Thyroid gland (tissue), 4 donors: ENCODE data around the gene CCDC83. TPM values are rescaled to one million over a fixed set of nuclear protein-coding genes. Genes with fewer than 3 reads are reported as not detected.

Experiments
- DNase-seq, 2 donors: peaks; one replicate each; pipeline ENCODE4 v3.0.0-alpha.2; 2019
- H3K27ac ChIP-seq, 3 donors: fragments of 200-600 bp; sonication (generic); 1 replicate in 2 of 3; 2 replicates in 1 of 3; pipeline ENCODE4 v1.5.1; 2016 to 2019; ENCODE audit warnings: mild to moderate bottlenecking in 1 of 3, moderate library complexity in 1 of 3
- H3K27me3 ChIP-seq: fragments of 200-600 bp; sonication (generic); one replicate; pipeline ENCODE4 v1.5.1; 2019
- H3K36me3 ChIP-seq, 2 donors: fragments of 200-600 bp; sonication (generic); one replicate each; pipeline ENCODE4 v1.5.1; 2016 to 2019
- H3K4me1 ChIP-seq, 2 donors: fragments of 200-600 bp; sonication (generic); one replicate each; pipeline ENCODE4 v1.5.1; 2017 to 2019
- H3K4me3 ChIP-seq, 3 donors: fragments of 200-600 bp; sonication (generic); replicated peaks in 1 of 3; 1 replicate in 2 of 3; 2 replicates in 1 of 3; pipeline ENCODE4 v1.5.1; 2016; ENCODE audit warnings: mild to moderate bottlenecking in 1 of 3
- H3K9me3 ChIP-seq: fragments of 200-600 bp; sonication (generic); one replicate; pipeline ENCODE4 v1.5.1; 2017
- CTCF ChIP-seq, 6 experiments: fragments of 200-600 bp in 3 of 6; fragments of 450-650 bp in 3 of 6; sonication (generic) in 3 of 6; IDR thresholded peaks; one replicate each; pipeline ENCODE4 v1.5.1; 2016 to 2019; ENCODE audit warnings: antibody characterized with exemption in 6 of 6, mild to moderate bottlenecking in 2 of 6, inconsistent platforms in 1 of 6, moderate library complexity in 1 of 6
- POLR2A ChIP-seq, 2 donors: fragments of 450-650 bp; IDR thresholded peaks; one replicate each; pipeline ENCODE4 v1.6.1; 2017; ENCODE audit warnings: antibody characterized with exemption in 2 of 2, mild to moderate bottlenecking in 2 of 2, moderate library complexity in 1 of 2
- WGBS, 2 donors: methylation state at CpG; one replicate each; pipeline ENCODE4 v1.1.5; 2017; 5-methylcytosine and 5-hydroxymethylcytosine counted together
- intact Hi-C: fragments of 100-400 bp; cut with DNase I; formaldehyde crosslinking; loops from one replicate; pipeline ENCODE4 v1.15.1; 2023
- total RNA-seq, 4 donors: library from RNA; depleted of rRNA; stranded (reverse); fragments of >200 nt; gene quantifications; one replicate each; pipeline ENCODE4 v1.2.3, GENCODE V29; 2016

The CCDC83 gene
- total RNA-seq, 4 donors from 2014 or later = not detected

DNA sequence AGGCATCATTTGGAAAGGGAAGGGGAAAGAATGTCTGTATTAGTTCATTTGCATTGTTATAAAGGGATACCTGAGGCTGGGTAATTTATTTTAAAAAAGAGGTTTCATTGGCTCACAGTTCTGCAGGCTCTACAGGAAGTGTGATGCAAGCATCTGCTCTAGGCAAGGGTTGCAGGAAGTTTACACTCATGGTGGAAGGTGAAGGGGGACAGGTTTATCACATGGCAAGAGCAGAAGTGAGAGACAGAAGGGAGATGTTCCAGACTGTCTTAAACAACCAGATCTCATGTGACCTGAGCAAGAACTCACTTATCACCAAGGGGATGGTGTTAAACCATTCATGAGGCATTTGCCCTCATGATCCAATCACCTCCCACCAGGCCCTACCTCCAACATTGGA lies 90.6 kb downstream of the CCDC83 start:
- Histone ChIP-seq H3K36me3 (no peaks in the 10 kb centered on the region), H3K4me3 (no peak overlapping the region), H3K27ac (no peak overlapping the region), H3K4me1 (peaks cover 12 to 33% of the 10 kb centered on the region in 2 donors), H3K9me3 (no peaks in the 10 kb centered on the region), H3K27me3 (no peaks in the 10 kb centered on the region)
- intact Hi-C loops = no loop called here
- TF ChIP-seq CTCF (IDR thresholded peaks at IDR 0.05) (no peak), POLR2A (IDR thresholded peaks at IDR 0.05) (no peak)
- DNase-seq = no peak

DNA sequence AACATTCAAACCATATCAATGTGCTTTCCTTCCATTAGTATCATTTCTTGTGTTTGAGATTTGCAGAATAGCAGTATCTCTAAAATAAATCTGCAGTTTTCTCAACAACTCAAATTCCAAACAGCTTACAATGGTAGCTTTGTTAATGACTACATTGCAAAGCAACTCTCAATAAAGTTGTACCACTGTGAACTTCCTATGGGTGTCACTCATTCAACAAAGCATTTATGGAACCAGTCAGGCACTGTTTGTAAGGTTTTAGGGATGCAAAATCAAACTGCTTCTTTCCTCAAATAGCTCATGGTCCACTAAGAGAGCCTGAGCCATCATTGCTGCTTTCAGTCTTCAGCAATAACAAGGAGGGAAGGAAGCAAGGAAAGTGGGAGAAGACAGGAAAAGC lies 91.0 kb downstream of the CCDC83 start:
- intact Hi-C loops = no loop called here
- no peaks in the 10 kb centered on the region for H3K27me3 ChIP-seq
- no peaks in the 10 kb centered on the region for H3K9me3 ChIP-seq
- H3K36me3 ChIP-seq = no peaks in the 10 kb centered on the region
- TF ChIP-seq CTCF (IDR thresholded peaks at IDR 0.05) (no peak), POLR2A (IDR thresholded peaks at IDR 0.05) (no peak)
- no peak overlapping the region for H3K4me3 ChIP-seq
- H3K4me1 ChIP-seq = peaks cover 12 to 33% of the 10 kb centered on the region in 2 donors
- DNase-seq = no peak
- H3K27ac ChIP-seq = peak overlapping the region in 1 of 3 donors; percentile 32

DNA sequence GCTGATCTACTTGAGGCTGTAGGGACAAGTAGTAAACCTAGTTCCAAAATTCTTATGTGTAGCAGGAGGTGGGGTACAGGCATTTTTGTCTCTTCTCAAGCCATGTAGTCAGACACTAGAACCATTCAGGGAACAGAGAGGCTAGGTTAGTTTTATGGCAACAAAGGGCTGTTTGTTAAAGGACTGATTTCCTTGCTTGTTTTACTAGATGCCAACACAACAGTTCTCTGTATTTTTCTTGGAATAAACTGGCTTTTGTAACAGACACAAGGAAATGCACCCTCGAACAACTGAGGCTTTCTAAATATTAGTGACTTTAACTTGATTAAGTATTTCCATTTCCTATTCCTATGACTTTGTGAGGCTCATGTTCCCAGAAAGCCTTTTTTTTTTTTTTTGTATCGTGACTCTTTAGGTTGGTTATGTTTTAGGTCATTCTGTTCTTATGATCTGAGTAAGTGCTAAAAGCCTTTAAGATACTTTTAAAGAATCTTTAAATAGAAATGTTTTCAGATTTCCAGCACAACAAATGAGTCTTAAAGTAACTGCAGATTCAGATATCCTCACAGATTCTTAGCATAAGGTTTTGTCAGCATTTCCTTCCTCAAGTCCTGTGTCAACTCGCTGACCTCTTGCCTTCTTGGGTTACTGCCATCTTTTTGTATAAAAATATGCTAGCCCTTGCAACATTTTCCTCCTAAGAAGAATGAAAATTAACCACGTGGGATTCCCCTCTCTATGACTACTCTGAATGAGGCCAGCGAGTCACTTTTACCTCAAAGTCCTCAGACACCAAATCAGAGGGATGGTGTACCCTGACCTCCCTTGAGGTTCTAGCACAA lies 92.5 kb downstream of the CCDC83 start:
- Histone ChIP-seq H3K4me1 (peaks cover 12 to 31% of the 10 kb centered on the region in 2 donors), H3K36me3 (no peaks in the 10 kb centered on the region), H3K9me3 (no peaks in the 10 kb centered on the region), H3K4me3 (no peak overlapping the region), H3K27me3 (no peaks in the 10 kb centered on the region), H3K27ac (peak overlapping the region in 2 of 3 donors; percentile 52 to 53)
- no peak for DNase-seq
- TF ChIP-seq CTCF (IDR thresholded peaks at IDR 0.05) (no peak), POLR2A (IDR thresholded peaks at IDR 0.05) (no peak)
- intact Hi-C loops = no loop called here
- 39 to 45% methylated on average over 5 of the region's 5 CpGs for WGBS, 2 donors

GRCh38 chr11:85948884-85949283 lies 93.7 kb downstream of the CCDC83 start:
- Histone ChIP-seq H3K27me3 (no peaks in the 10 kb centered on the region), H3K4me3 (no peak overlapping the region), H3K27ac (no peak overlapping the region), H3K36me3 (no peaks in the 10 kb centered on the region), H3K9me3 (no peaks in the 10 kb centered on the region), H3K4me1 (peaks cover 12 to 31% of the 10 kb centered on the region in 2 donors)
- 37 to 44% methylated on average over 2 of the region's 2 CpGs for WGBS, 2 donors
- DNase-seq = no peak
- no peak for TF ChIP-seq POLR2A (IDR thresholded peaks at IDR 0.05)
- TF ChIP-seq CTCF (IDR thresholded peaks at IDR 0.05) = no peak
- intact Hi-C loops = no loop called here

DNA sequence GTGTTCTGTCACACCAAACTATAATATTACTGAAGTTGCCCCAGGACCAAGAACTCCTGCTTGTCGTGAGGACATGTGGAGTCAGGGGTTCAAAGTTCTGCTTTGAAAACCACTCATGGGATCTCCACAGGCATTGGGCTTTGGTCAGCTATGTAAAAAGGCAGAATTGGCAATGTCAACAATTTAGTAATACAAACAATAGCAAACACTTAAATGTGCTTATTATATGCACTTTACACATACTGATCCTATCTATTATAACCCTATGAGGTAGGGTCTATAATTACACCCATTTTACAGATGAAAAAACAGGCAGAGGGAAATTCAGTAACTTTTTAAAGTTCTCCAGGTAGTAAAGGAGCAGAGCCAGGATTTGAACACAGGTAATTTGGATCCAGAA lies 94.6 kb downstream of the CCDC83 start:
- no peak for DNase-seq
- peaks cover 12 to 31% of the 10 kb centered on the region in 2 donors for H3K4me1 ChIP-seq
- 71 to 90% methylated on average over 1 of the region's 1 CpG for WGBS, 2 donors
- intact Hi-C loops = no loop called here
- no peak overlapping the region for H3K27ac ChIP-seq
- no peaks in the 10 kb centered on the region for H3K27me3 ChIP-seq
- no peak overlapping the region for H3K4me3 ChIP-seq
- no peaks in the 10 kb centered on the region for H3K36me3 ChIP-seq
- TF ChIP-seq CTCF (IDR thresholded peaks at IDR 0.05) (no peak), POLR2A (IDR thresholded peaks at IDR 0.05) (no peak)
- H3K9me3 ChIP-seq = no peaks in the 10 kb centered on the region
